ACC112 (cell line): ENCODE data around the gene TRAF1.

Experiments used
- H2AFZ ChIP-seq: fragments of 200-600 bp; sonication (generic); one replicate; pipeline ENCODE4 v1.6.0; 2017; ENCODE audit warnings: antibody characterized with exemption, low read length; ENCODE audit not compliant: unreplicated experiment
- H3K27ac ChIP-seq: fragments of 200-600 bp; sonication (generic); 2 replicates; pipeline ENCODE4 v1.5.1; 2014; ENCODE audit warnings: low read depth, mild to moderate bottlenecking, antibody characterized with exemption, low read length, moderate library complexity
- H3K27me3 ChIP-seq: fragments of 200-600 bp; sonication (generic); 2 replicates; pipeline ENCODE4 v1.6.1; 2014; ENCODE audit warnings: mild to moderate bottlenecking, antibody characterized with exemption, low read length, moderate library complexity, mixed read lengths; ENCODE audit not compliant: insufficient read depth
- H3K36me3 ChIP-seq: fragments of 200-600 bp; sonication (generic); 2 replicates; pipeline ENCODE4 v1.6.1; 2016; ENCODE audit warnings: mild to moderate bottlenecking, antibody characterized with exemption, low read length, moderate library complexity, mixed read lengths; ENCODE audit not compliant: insufficient read depth
- H3K4me1 ChIP-seq: fragments of 200-600 bp; sonication (generic); one replicate; pipeline ENCODE4 v1.6.1; 2016; ENCODE audit warnings: low read length, mixed read lengths; ENCODE audit not compliant: insufficient read depth, unreplicated experiment, control insufficient read depth
- H3K4me3 ChIP-seq: fragments of 200-600 bp; sonication (generic); 2 replicates; pipeline ENCODE4 v1.5.1; 2014; ENCODE audit warnings: mild to moderate bottlenecking, low read depth, low read length
- H3K79me2 ChIP-seq: fragments of 200-600 bp; sonication (generic); one replicate; pipeline ENCODE4 v1.6.0; 2016; ENCODE audit warnings: low read length; ENCODE audit not compliant: control insufficient read depth, unreplicated experiment, insufficient read depth

Gene TRAF1

DNA sequence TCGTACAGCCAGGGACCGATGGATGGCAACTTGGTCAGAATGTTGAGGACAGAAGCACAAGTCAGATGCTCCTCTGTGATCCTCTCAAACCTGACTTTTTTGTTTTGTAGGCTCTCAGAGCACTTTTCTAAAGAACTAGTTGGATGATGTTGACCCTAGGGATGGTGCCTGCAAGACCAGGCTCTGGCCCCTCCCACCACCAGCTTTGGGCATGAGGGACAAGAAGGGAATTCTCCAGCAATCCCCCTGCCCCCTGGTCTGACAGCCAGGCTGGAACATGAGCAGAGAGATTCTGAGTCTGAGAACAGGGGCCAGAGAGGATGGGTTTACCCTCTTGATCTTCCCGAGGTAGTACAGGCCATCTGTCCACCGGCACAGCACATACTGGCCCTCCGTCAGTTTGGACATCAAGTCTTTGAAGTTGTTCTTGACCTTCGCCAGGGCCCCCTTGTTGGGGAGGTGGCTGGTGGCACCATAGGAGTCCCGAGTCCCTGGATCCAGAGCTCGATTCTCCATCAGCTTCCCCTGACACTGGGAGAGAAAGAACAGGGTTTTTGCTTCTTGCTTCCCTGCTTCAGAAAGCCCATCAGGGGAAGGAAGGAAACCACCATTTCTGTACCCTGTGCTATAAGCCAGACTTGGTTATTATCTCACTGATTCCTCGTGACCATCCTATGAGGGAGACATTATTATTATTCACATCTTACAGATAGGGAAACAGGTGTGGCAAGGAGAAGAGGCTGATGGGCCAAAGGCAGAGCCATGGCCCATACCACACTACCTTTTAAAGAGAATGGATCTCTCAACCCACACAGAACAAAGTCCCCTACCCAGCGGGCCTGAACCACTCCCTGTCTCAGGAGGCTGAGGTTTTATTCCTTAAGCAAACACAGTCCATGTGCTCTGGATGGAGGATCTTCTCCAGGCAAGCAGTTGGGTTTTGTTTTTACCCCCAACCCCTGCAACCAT is 52.1 kb downstream of the TRAF1 start:
- Histone ChIP-seq H3K27ac (no peak overlapping the region), H2AFZ (no peak overlapping the region), H3K4me3 (no peak overlapping the region), H3K4me1 (peaks cover 46% of the 10 kb centered on the region), H3K79me2 (peaks cover 21% of the 10 kb centered on the region), H3K36me3 (peaks cover 15% of the 10 kb centered on the region; the same call in 1 of the 2 replicates), H3K27me3 (no peaks in the 10 kb centered on the region)

DNA sequence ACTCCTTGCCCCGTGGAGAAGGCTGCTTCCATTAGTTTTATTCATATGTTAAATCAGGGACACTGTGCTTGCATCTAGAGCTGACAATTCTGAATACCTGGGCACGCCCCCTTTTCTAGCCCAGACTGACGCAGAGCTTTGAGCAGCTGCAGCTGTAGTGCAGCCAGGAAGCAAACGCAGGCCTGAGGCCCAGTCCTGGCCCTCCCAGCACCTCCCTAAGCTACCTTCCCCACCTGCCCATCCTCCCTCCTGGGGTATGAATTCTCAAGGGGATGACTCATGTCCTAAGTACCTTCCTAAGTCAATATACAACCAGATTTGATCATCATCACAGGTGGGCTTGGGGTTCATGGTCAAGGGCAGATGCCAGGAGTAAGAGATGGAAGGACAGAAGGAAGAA is 53.1 kb downstream of the TRAF1 start:
- peaks cover 49% of the 10 kb centered on the region for H3K4me1 ChIP-seq
- H3K36me3 ChIP-seq = peaks cover 15% of the 10 kb centered on the region; the same call in 1 of the 2 replicates
- peaks cover 21% of the 10 kb centered on the region for H3K79me2 ChIP-seq
- H2AFZ ChIP-seq = no peak overlapping the region
- H3K27me3 ChIP-seq = no peaks in the 10 kb centered on the region
- no peak overlapping the region for H3K27ac ChIP-seq
- no peak overlapping the region for H3K4me3 ChIP-seq

DNA sequence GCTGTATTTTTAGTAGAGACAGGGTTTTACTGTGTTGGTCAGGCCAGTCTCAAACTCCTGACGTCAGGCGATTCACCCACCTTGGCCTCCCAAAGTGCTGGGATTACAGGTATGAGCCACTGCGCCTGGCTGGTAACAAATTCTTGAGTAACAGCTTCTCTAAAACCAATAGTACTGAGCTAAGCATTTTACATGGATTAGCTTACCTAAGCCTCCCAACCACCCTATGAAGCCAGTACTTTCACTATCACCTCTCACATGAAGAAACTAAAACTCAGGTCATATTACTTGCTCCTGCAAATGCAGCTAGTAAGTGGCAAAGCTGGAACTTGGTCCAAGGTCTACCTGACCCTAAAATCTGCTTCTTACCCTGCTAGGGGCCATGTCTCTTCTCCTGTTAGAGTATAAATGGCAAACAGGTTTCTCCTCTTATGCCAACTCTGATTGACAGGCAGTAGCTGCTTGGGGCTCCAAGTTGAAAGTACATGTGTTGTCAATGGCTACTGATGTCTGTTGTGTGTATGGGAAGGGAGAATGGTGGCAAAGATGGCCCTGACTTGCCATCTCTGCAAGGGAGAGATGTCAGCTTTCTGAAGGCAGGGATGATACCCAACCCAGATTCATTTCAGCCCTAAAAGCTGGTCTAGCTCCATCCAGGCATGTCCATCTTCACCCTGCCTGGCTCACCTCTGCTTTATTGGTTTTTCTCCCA is 53.6 kb downstream of the TRAF1 start:
- Histone ChIP-seq H3K27me3 (no peaks in the 10 kb centered on the region), H3K4me1 (peaks cover 48% of the 10 kb centered on the region), H3K36me3 (peaks cover 15% of the 10 kb centered on the region; the same call in 1 of the 2 replicates), H3K4me3 (no peak overlapping the region), H2AFZ (no peak overlapping the region), H3K79me2 (peaks cover 21% of the 10 kb centered on the region), H3K27ac (no peak overlapping the region)

DNA sequence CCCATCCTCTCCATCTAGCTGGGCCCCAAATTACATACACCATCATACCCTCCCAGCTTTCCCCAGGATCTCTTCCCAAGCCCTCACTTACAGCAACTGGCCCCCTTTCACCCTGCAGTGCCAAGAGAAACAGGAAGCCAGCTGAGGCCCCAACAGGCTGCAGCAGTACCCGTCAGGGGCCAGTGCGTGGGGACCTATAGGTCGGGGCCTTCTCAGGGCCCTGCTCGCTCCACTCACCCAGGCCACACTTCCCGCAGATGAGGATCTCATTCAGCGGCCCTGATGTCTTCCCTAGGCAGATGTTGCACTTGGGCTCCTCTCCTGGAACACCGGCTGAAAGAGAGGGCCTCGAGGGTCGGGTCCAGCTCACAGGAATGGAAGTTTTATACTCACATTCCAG is 56.4 kb downstream of the TRAF1 start:
- no peaks in the 10 kb centered on the region for H3K27me3 ChIP-seq
- peaks cover 12% of the 10 kb centered on the region for H3K79me2 ChIP-seq
- H3K4me3 ChIP-seq = no peak overlapping the region
- H3K36me3 ChIP-seq = peaks cover 18% of the 10 kb centered on the region; the same call in 1 of the 2 replicates
- H2AFZ ChIP-seq = no peak overlapping the region
- peak overlapping the region; percentile 41; the same call in 1 of the 2 replicates for H3K27ac ChIP-seq
- H3K4me1 ChIP-seq = peaks cover 37% of the 10 kb centered on the region

DNA sequence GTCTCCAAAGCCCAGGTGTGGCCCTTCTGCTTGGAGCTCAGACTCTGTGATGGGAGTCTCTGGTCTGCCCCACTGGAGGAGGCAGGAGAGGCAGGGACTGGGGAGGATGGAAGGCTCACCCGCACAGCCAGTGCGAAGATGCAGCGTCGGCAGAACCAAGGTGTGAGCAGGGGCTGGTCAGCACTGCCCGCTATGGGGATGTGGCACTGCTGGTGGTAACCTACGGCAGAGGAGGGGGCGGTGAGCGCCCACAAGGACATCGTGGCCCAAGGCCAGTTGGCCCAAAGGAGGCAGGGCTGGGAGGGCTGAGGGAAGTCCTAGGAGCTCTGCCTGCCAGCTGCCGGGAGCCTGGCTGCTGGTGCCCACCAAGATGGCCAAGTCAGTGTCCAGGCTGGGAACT is 56.9 kb downstream of the TRAF1 start:
- peaks cover 19% of the 10 kb centered on the region; the same call in 1 of the 2 replicates for H3K36me3 ChIP-seq
- H3K4me3 ChIP-seq = no peak overlapping the region
- H3K27ac ChIP-seq = peak overlapping the region; percentile 41; the same call in 1 of the 2 replicates
- H3K4me1 ChIP-seq = peaks cover 34% of the 10 kb centered on the region
- no peak overlapping the region for H2AFZ ChIP-seq
- H3K27me3 ChIP-seq = no peaks in the 10 kb centered on the region
- peaks cover 7% of the 10 kb centered on the region for H3K79me2 ChIP-seq

DNA sequence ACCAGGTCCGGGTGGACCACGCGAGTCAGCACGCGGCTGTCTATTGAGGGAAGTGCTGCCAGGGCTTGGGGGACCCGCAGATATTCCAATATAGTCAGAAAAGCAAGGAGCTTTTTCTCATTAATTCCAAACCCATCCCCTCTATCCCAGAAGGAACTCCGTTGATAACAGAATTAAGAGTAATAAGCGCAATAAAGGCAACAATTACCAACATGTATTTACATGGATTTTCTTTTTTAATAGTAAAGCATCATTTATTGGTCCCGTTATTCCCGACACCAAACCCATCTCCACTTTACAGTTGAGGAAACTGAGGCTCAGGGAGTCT is 57.3 kb downstream of the TRAF1 start:
- H3K4me3 ChIP-seq = peak overlapping the region; percentile 75
- peaks cover 3% of the 10 kb centered on the region for H3K79me2 ChIP-seq
- peak overlapping the region; percentile 41 for H3K27ac ChIP-seq
- H3K27me3 ChIP-seq = no peaks in the 10 kb centered on the region
- peak overlapping the region; percentile 76 for H2AFZ ChIP-seq
- H3K36me3 ChIP-seq = peaks cover 18% of the 10 kb centered on the region; the same call in 1 of the 2 replicates
- peaks cover 30% of the 10 kb centered on the region for H3K4me1 ChIP-seq

DNA sequence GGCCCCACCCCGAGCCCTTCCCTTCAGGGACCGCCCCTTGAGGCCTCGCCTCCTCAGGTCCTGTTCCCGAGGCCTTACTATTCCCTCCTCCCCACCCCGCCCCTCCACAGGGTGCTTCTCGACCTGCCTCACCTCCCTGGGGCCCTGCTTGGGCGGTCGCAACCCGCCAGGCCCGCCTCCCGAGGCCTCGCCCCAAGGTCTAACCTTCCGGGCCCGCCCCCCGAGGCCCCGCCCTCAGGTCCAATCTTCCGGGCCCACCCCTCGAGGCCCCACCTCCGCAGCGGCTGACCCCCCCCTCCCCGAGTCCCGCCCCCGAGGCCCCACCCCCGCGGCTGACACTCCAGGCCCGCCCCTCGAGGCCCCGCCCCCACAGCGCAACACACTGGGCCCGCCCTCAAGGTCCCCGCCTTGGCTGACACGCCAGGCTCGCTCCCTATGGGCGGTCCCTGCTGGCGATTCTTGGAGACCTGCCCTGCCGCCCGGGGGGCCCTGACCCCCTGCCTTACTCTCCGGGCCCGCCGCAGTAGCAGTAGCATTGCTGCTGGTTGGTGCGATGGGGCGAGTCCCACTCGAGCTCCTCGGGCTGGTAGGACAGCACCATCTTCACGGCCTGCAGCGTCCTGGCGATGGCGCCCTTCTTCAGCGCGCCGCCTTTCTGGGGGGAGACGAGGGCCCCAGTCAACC is 57.8 kb downstream of the TRAF1 start:
- Histone ChIP-seq H3K27ac (peak overlapping the region; percentile 44), H3K4me3 (peak overlapping the region; percentile 75), H3K79me2 (no peaks in the 10 kb centered on the region), H2AFZ (peak overlapping the region; percentile 76), H3K4me1 (peaks cover 25% of the 10 kb centered on the region), H3K27me3 (no peaks in the 10 kb centered on the region), H3K36me3 (peaks cover 14% of the 10 kb centered on the region; the same call in 1 of the 2 replicates)

DNA sequence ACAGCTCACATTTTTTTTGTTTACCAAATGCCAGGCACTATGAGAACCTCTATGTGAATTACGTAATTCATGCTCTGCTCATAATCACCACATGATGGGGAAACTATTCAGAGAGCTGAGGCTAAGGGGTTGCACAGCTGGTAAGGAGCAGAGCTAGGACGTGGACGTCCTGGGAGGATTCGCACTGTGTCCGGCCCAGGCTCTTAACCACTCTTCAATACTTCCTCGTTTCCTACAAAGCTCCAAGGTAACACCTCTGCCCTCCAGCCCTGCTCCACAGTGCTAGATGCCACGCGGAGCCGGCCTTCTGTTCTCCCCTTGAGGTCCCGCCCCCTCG is 58.3 kb downstream of the TRAF1 start:
- Histone ChIP-seq H3K4me1 (peaks cover 20% of the 10 kb centered on the region), H3K79me2 (no peaks in the 10 kb centered on the region), H3K27me3 (no peaks in the 10 kb centered on the region), H3K4me3 (peak overlapping the region; percentile 70), H3K36me3 (peaks cover 9% of the 10 kb centered on the region; the same call in 1 of the 2 replicates), H3K27ac (peak overlapping the region; percentile 44), H2AFZ (peak overlapping the region; percentile 28)

DNA sequence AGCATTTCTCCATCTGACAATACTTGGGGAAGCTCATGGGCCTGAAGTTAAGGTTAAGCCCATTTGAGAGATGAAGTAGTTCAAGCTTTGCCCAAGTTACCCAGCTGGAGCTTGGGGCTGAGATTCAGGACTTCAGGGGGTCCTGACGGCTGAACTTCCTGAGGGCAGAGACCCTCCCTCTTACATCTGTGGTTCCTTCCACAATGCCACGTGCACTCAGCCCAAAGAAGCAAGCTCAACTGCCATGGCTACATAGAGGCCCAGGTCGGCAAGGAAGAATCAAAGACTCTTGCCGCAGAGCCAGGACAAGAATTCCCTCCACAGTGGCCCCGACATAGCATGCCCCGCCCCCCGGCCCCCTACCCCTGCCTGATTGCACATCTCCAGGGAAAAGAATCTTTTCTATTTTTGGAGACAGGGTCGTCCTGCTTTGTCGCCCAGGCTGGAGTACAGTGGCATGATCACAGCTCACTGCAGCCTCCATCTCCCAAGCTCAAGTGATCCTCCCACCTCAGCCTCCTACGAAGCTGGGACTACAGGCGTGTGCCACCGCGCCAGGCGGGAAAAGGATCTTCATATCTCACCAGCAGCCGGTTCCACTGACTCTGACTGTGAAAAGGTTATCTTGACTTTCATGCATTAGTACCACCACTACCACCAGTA is 58.8 kb downstream of the TRAF1 start:
- Histone ChIP-seq H3K4me1 (peaks cover 18% of the 10 kb centered on the region), H3K27ac (peak overlapping the region; percentile 44), H3K36me3 (peaks cover 11% of the 10 kb centered on the region; the same call in 1 of the 2 replicates), H3K79me2 (no peaks in the 10 kb centered on the region), H2AFZ (no peak overlapping the region), H3K4me3 (peak overlapping the region; percentile 70), H3K27me3 (no peaks in the 10 kb centered on the region)

DNA sequence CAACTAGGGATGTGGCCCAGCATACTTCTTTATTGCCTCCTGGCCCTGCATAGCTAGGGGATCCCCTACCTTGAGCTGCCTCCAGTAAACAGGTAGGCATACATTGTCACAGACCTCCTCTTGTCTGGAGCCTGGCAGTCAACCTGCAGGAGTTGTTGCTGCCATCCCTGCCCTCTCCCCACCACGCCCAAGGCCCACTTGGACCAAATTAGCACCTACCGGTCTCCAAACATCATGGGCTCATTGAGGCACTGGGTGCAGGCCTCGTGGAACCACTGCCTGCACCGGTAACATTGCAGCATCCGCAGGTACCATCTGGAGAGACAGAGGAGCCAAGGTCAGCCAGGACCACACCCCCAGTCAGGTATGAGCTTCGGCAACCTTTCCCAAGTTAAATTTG is 59.9 kb downstream of the TRAF1 start:
- peaks cover 18% of the 10 kb centered on the region for H3K4me1 ChIP-seq
- H3K27me3 ChIP-seq = no peaks in the 10 kb centered on the region
- H3K27ac ChIP-seq = no peak overlapping the region
- H2AFZ ChIP-seq = no peak overlapping the region
- peaks cover 10% of the 10 kb centered on the region; the same call in 1 of the 2 replicates for H3K36me3 ChIP-seq
- no peak overlapping the region for H3K4me3 ChIP-seq
- H3K79me2 ChIP-seq = no peaks in the 10 kb centered on the region
